WERI-Rb-1 (cell line): Measurements from ENCODE around the gene ADGRF1.

Experiments used
- DNase-seq: peaks from one replicate; pipeline ENCODE4 v3.0.0-alpha.2; 2020
- H3K27ac ChIP-seq: fragments of 250-450 bp; sonication (Bioruptor Pico); 2 replicates; pipeline ENCODE4 v1.5.1; 2020; ENCODE audit warnings: mild to moderate bottlenecking, moderate library complexity
- H3K27me3 ChIP-seq: fragments of 250-450 bp; sonication (Bioruptor Pico); 2 replicates; pipeline ENCODE4 v1.5.1; 2021; ENCODE audit warnings: mild to moderate bottlenecking, low read depth, moderate library complexity; ENCODE audit not compliant: insufficient read depth, severe bottlenecking
- H3K36me3 ChIP-seq: fragments of 250-450 bp; sonication (Bioruptor Pico); 2 replicates; pipeline ENCODE4 v1.5.1; 2020; ENCODE audit warnings: mild to moderate bottlenecking, moderate library complexity
- H3K4me3 ChIP-seq: 2 replicates; pipeline ENCODE4 v1.5.1; 2011; ENCODE audit warnings: low read depth, mild to moderate bottlenecking, control low read depth, low read length
- H3K9me3 ChIP-seq: fragments of 250-450 bp; sonication (Bioruptor Pico); 2 replicates; pipeline ENCODE4 v1.5.1; 2021; ENCODE audit warnings: mild to moderate bottlenecking, moderate library complexity; ENCODE audit not compliant: severe bottlenecking
- CTCF ChIP-seq: IDR thresholded peaks from 2 replicates; pipeline ENCODE4 v1.5.1; 2011; ENCODE audit warnings: low read depth, mild to moderate bottlenecking, control low read depth, inconsistent platforms, low read length

ADGRF1 gene

DNA sequence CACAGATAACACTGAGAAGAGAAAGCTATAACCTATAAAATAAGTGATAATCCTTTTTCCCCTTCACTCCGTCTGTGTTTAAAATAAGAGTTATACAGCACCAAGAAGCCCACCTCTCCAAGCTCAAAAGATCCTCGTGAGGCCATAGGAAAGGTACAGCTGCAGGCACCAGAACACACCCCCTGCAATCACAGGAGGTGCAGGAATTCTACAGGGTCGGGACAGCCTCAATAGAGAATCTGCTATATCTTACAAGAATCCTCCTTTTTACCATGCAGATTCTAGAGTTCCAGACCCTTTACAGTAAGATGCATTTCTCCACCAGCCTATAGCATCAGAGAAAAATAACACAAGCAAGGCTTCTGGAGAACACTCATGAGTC is 5.0 kb upstream of the ADGRF1 start:
- no peak for DNase-seq
- TF ChIP-seq CTCF = no peak
- peaks cover 2% of the 10 kb centered on the region for H3K9me3 ChIP-seq
- H3K27ac ChIP-seq = no peak overlapping the region
- no peak overlapping the region for H3K4me3 ChIP-seq
- H3K36me3 ChIP-seq = no peaks in the 10 kb centered on the region
- H3K27me3 ChIP-seq = no peaks in the 10 kb centered on the region

DNA sequence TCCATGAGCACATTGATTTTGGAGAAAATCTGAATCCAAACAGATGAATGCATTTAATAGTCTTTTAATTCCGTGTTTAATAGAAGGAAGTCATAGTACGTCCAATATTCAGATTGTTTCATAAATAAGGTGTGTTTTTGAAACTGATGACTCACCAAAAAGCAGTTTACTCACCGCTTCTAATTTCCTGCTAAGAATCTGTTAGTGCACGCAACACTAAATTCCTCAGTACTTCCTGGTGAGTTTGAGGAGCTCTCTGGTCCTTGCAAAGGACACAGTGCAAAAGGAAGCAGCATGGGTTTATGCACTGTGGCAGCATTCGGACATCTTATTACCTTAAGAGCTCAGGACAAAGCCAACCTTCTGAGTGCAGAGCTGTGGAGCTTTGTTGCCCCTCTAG is 2.3 kb upstream of the ADGRF1 start:
- no peak overlapping the region for H3K27ac ChIP-seq
- no peaks in the 10 kb centered on the region for H3K27me3 ChIP-seq
- no peak for TF ChIP-seq CTCF
- no peaks in the 10 kb centered on the region for H3K9me3 ChIP-seq
- H3K4me3 ChIP-seq = no peak overlapping the region
- H3K36me3 ChIP-seq = no peaks in the 10 kb centered on the region
- DNase-seq = no peak

GRCh38 chr6:47043286-47043685 is 1.2 kb upstream of the ADGRF1 start:
- DNase-seq = no peak
- Histone ChIP-seq H3K36me3 (no peaks in the 10 kb centered on the region), H3K9me3 (no peaks in the 10 kb centered on the region), H3K4me3 (no peak overlapping the region), H3K27ac (no peak overlapping the region), H3K27me3 (no peaks in the 10 kb centered on the region)
- no peak for TF ChIP-seq CTCF

- TF ChIP-seq CTCF = no peak
- Histone ChIP-seq H3K27me3 (no peaks in the 10 kb centered on the region), H3K36me3 (no peaks in the 10 kb centered on the region), H3K27ac (no peak overlapping the region), H3K4me3 (no peak overlapping the region), H3K9me3 (no peaks in the 10 kb centered on the region)
- no peak for DNase-seq
Measured at GRCh38 chr6:47041741-47042140, 391 bp downstream of the ADGRF1 start.

GRCh38 chr6:47034926-47035325 is 7.2 kb downstream of the ADGRF1 start:
- Histone ChIP-seq H3K27ac (no peak overlapping the region), H3K9me3 (no peaks in the 10 kb centered on the region), H3K36me3 (no peaks in the 10 kb centered on the region), H3K27me3 (no peaks in the 10 kb centered on the region), H3K4me3 (no peak overlapping the region)
- TF ChIP-seq CTCF = no peak
- peak; percentile 28 for DNase-seq

GRCh38 chr6:47034421-47034820 is 7.7 kb downstream of the ADGRF1 start:
- no peak overlapping the region for H3K27ac ChIP-seq
- no peaks in the 10 kb centered on the region for H3K27me3 ChIP-seq
- no peak for DNase-seq
- no peaks in the 10 kb centered on the region for H3K36me3 ChIP-seq
- no peak for TF ChIP-seq CTCF
- no peaks in the 10 kb centered on the region for H3K9me3 ChIP-seq
- no peak overlapping the region for H3K4me3 ChIP-seq
